Mesenchymal stem cell (in vitro differentiated cells and primary cell): ENCODE data around the gene FOXN3.

Experiments used
- DNase-seq: peaks from one replicate; pipeline ENCODE4 v3.0.0-alpha.2; 2013
- H2AFZ ChIP-seq: one replicate; pipeline ENCODE4 v1.6.1; 2013; ENCODE audit warnings: low read depth, mild to moderate bottlenecking, control low read depth, inconsistent platforms, low read length, moderate library complexity
- H2AK5ac ChIP-seq: 2 replicates; pipeline ENCODE4 v1.6.1; 2013; ENCODE audit warnings: low read length, moderate library complexity, mild to moderate bottlenecking, inconsistent platforms; ENCODE audit not compliant: severe bottlenecking
- H2BK120ac ChIP-seq: one replicate; pipeline ENCODE4 v1.6.1; 2013; ENCODE audit warnings: low read depth, mild to moderate bottlenecking, inconsistent platforms, low read length, moderate library complexity
- H2BK12ac ChIP-seq, 2 experiments: one replicate each; pipeline ENCODE4 v1.6.1; 2013; ENCODE audit warnings: inconsistent platforms in 2 of 2, low read length in 2 of 2, mild to moderate bottlenecking in 2 of 2, moderate library complexity in 2 of 2, control low read depth in 1 of 2
- H2BK15ac ChIP-seq: one replicate; pipeline ENCODE4 v1.6.1; 2013; ENCODE audit warnings: mild to moderate bottlenecking, low read depth, inconsistent platforms; ENCODE audit not compliant: poor library complexity, severe bottlenecking
- H2BK5ac ChIP-seq: 2 replicates; pipeline ENCODE4 v1.6.1; 2013; ENCODE audit warnings: low read depth, mild to moderate bottlenecking, low read length, control low read depth, inconsistent platforms; ENCODE audit not compliant: poor library complexity, severe bottlenecking
- H3K14ac ChIP-seq, 2 experiments: one replicate each; pipeline ENCODE4 v1.6.1; 2013; ENCODE audit warnings: inconsistent platforms in 2 of 2, low read length in 2 of 2, control low read depth in 1 of 2, mild to moderate bottlenecking in 1 of 2, moderate library complexity in 1 of 2
- H3K18ac ChIP-seq, 2 experiments: one replicate each; pipeline ENCODE4 v1.6.1; 2013; ENCODE audit warnings: inconsistent platforms in 2 of 2, low read length in 2 of 2, control low read depth in 1 of 2, low read depth in 1 of 2, mild to moderate bottlenecking in 1 of 2
- H3K23ac ChIP-seq, 2 experiments: one replicate each; pipeline ENCODE4 v1.6.1; 2013; ENCODE audit warnings: inconsistent platforms in 2 of 2, low read length in 2 of 2, mild to moderate bottlenecking in 2 of 2, moderate library complexity in 2 of 2, control low read depth in 1 of 2
- H3K27ac ChIP-seq: 2 replicates; pipeline ENCODE4 v1.5.1; 2013; ENCODE audit warnings: mild to moderate bottlenecking, moderate library complexity, low read length, control low read depth, inconsistent platforms; ENCODE audit not compliant: poor library complexity, severe bottlenecking
- H3K27me3 ChIP-seq, 2 experiments: 2 replicates each; pipeline versions ENCODE4 v1.6.1 to v1.7.0; 2013; ENCODE audit warnings: low read length in 2 of 2, mild to moderate bottlenecking in 2 of 2, moderate library complexity in 2 of 2, control low read depth in 1 of 2, inconsistent platforms in 1 of 2; ENCODE audit not compliant: control insufficient read depth in 1 of 2, insufficient read depth in 1 of 2
- H3K36me3 ChIP-seq, 2 experiments: 2 replicates each; pipeline versions ENCODE4 v1.6.1 to v1.7.0; 2013; ENCODE audit warnings: low read length in 2 of 2, control low read depth in 1 of 2, inconsistent platforms in 1 of 2, low read depth in 1 of 2, mild to moderate bottlenecking in 1 of 2; ENCODE audit not compliant: insufficient read depth in 2 of 2, control insufficient read depth in 1 of 2
- H3K4ac ChIP-seq, 2 experiments: one replicate each; pipeline ENCODE4 v1.6.1; 2013; ENCODE audit warnings: inconsistent platforms in 2 of 2, low read length in 2 of 2, mild to moderate bottlenecking in 2 of 2, moderate library complexity in 2 of 2, control low read depth in 1 of 2, low read depth in 1 of 2
- H3K4me1 ChIP-seq: 2 replicates; pipeline ENCODE4 v1.6.1; 2013; ENCODE audit warnings: low read depth, low read length, control low read depth; ENCODE audit not compliant: control insufficient read depth, insufficient read depth
- H3K4me2 ChIP-seq: 2 replicates; pipeline ENCODE4 v1.6.1; 2013; ENCODE audit warnings: low read length, mild to moderate bottlenecking, inconsistent platforms; ENCODE audit not compliant: poor library complexity, severe bottlenecking
- H3K4me3 ChIP-seq, 2 experiments: 2 replicates each; pipeline versions ENCODE4 v1.5.1 to v1.7.0; 2013; ENCODE audit warnings: low read length in 2 of 2, mild to moderate bottlenecking in 2 of 2, control low read depth in 1 of 2, low read depth in 1 of 2; ENCODE audit not compliant: insufficient read depth in 1 of 2
- H3K79me1 ChIP-seq: replicated peaks from 2 replicates; pipeline ENCODE4 v1.6.1; 2013; ENCODE audit warnings: mild to moderate bottlenecking, control low read depth, low read length, inconsistent platforms; ENCODE audit not compliant: poor library complexity, severe bottlenecking
- H3K9ac ChIP-seq: 2 replicates; pipeline ENCODE4 v1.7.0; 2013; ENCODE audit warnings: mild to moderate bottlenecking, low read length, moderate library complexity
- H3K9me3 ChIP-seq: 2 replicates; pipeline ENCODE4 v1.7.0; 2013; ENCODE audit warnings: mild to moderate bottlenecking, low read length; ENCODE audit not compliant: control insufficient read depth
- H4K8ac ChIP-seq: one replicate; pipeline ENCODE4 v1.6.1; 2013; ENCODE audit warnings: inconsistent platforms, mild to moderate bottlenecking, low read length, moderate library complexity
- H4K91ac ChIP-seq: one replicate; pipeline ENCODE4 v1.6.1; 2013; ENCODE audit warnings: mild to moderate bottlenecking, low read length, inconsistent platforms
- WGBS: methylation state at CpG from one replicate; pipeline ENCODE4 v1.1.7; 2013; ENCODE audit warnings: mixed read lengths; 5-methylcytosine and 5-hydroxymethylcytosine counted together

FOXN3 gene

DNA sequence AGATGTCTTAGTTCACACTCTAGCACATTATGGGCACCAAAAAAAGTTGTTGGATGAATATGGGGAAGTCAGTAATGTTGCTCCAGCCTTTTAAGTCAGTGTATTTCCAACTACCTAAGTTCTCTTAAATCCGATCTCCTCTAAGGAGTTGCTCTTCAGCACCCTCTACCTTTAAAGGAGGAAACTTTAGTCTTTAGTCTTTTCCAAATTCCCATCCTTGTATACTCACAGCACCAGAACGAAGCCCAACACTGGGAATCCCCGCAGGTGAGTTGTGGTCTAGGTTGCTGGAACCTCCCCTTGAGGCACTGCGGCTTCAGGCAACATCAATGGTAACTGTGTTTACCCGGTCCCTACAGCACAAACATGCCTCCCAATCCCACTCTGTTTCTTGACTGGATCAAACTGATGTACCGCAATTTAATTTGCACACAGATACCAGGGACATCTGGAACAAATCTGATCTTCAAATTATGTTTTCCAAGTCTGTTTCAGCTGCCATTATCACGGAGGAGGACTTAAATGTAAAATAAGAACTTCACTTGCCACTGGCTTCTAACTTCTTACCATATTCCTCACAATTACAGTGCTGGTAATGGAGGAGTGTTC lies 179.0 kb downstream of the FOXN3 start:
- WGBS = 82% methylated on average over 7 of the region's 7 CpGs
- Histone ChIP-seq H3K23ac (no peak overlapping the region), H3K36me3 (no peaks in the 10 kb centered on the region), H3K4me1 (peaks cover 4% of the 10 kb centered on the region), H2BK12ac (no peak overlapping the region), H2BK120ac (no peak overlapping the region), H3K4me3 (no peak overlapping the region), H3K9ac (no peak overlapping the region), H3K4me2 (no peak overlapping the region), H2BK15ac (no peak overlapping the region), H4K91ac (peak overlapping the region; percentile 49), H3K18ac (no peak overlapping the region), H2AFZ (no peak overlapping the region), H2AK5ac (no peak overlapping the region), H2BK5ac (no peak overlapping the region), H3K4ac (no peak overlapping the region), H3K14ac (no peak overlapping the region), H3K27ac (no peak overlapping the region), H3K27me3 (no peaks in the 10 kb centered on the region), H3K9me3 (no peaks in the 10 kb centered on the region), H3K79me1 (peaks cover 48% of the 10 kb centered on the region), H4K8ac (no peak overlapping the region)
- DNase-seq = no peak

DNA sequence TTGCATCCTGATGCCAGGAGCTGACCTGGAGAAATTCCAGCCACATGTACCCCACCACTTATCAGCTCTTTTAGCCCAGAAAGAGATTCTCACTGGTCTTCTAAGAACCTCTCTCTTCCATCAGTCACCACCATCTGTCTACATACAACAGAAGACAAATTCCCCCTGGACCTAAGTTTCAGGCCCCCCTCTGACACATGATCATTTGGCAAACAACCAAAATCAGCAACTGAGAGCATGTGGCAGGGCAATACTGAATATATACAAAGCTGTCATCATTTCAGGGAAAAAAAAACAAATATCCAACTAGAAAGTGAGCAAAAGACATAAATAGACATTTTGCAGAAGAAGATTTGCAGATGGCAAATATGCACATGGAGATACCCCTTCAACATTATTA lies 180.2 kb downstream of the FOXN3 start:
- peaks cover 2% of the 10 kb centered on the region for H3K4me1 ChIP-seq
- H3K14ac ChIP-seq = no peak overlapping the region
- no peak overlapping the region for H3K4ac ChIP-seq
- no peak overlapping the region for H2AFZ ChIP-seq
- no peak for DNase-seq
- H2BK15ac ChIP-seq = no peak overlapping the region
- H3K4me2 ChIP-seq = no peak overlapping the region
- H3K79me1 ChIP-seq = peaks cover 49% of the 10 kb centered on the region
- H3K27me3 ChIP-seq = no peaks in the 10 kb centered on the region
- H4K8ac ChIP-seq = no peak overlapping the region
- H4K91ac ChIP-seq = no peak overlapping the region
- no peak overlapping the region for H3K18ac ChIP-seq
- no peak overlapping the region for H3K9ac ChIP-seq
- no peak overlapping the region for H3K27ac ChIP-seq
- no peak overlapping the region for H3K23ac ChIP-seq
- no peak overlapping the region for H2AK5ac ChIP-seq
- H2BK5ac ChIP-seq = no peak overlapping the region
- H3K4me3 ChIP-seq = no peak overlapping the region
- no peaks in the 10 kb centered on the region for H3K36me3 ChIP-seq
- H2BK12ac ChIP-seq = no peak overlapping the region
- H3K9me3 ChIP-seq = no peaks in the 10 kb centered on the region
- H2BK120ac ChIP-seq = no peak overlapping the region

DNA sequence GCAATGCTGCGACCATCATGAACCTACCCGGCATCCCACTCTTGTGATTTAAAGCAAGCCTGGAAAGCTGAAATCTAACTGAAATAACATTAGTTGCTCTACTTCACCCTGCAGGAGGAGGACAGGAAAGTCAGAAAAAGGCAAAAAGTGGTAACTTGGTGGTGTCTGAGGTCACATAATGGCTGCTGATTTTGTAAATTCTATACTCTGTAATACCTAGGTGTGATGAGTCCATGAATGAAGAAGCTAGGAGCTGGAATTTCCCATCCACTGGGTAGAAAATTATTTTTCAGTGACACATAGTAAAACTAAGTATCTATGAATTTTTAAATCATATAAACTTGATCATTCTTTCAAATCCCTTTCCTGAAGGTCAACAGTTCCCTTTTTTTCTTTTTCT lies 183.8 kb downstream of the FOXN3 start:
- Histone ChIP-seq H3K79me1 (peaks cover 44% of the 10 kb centered on the region), H2AFZ (no peak overlapping the region), H2BK15ac (no peak overlapping the region), H3K9ac (no peak overlapping the region), H3K4me3 (no peak overlapping the region), H3K18ac (no peak overlapping the region), H3K4me2 (no peak overlapping the region), H2BK12ac (no peak overlapping the region), H4K91ac (no peak overlapping the region), H3K36me3 (peaks cover 0 to 3% of the 10 kb centered on the region in 2 experiments), H3K9me3 (no peaks in the 10 kb centered on the region), H4K8ac (no peak overlapping the region), H3K27ac (no peak overlapping the region), H2AK5ac (no peak overlapping the region), H3K4me1 (no peaks in the 10 kb centered on the region), H2BK120ac (no peak overlapping the region), H2BK5ac (no peak overlapping the region), H3K27me3 (no peaks in the 10 kb centered on the region), H3K23ac (no peak overlapping the region), H3K14ac (no peak overlapping the region), H3K4ac (no peak overlapping the region)
- no peak for DNase-seq
- 100% methylated on average over 2 of the region's 2 CpGs for whole genome bisulfite sequencing

DNA sequence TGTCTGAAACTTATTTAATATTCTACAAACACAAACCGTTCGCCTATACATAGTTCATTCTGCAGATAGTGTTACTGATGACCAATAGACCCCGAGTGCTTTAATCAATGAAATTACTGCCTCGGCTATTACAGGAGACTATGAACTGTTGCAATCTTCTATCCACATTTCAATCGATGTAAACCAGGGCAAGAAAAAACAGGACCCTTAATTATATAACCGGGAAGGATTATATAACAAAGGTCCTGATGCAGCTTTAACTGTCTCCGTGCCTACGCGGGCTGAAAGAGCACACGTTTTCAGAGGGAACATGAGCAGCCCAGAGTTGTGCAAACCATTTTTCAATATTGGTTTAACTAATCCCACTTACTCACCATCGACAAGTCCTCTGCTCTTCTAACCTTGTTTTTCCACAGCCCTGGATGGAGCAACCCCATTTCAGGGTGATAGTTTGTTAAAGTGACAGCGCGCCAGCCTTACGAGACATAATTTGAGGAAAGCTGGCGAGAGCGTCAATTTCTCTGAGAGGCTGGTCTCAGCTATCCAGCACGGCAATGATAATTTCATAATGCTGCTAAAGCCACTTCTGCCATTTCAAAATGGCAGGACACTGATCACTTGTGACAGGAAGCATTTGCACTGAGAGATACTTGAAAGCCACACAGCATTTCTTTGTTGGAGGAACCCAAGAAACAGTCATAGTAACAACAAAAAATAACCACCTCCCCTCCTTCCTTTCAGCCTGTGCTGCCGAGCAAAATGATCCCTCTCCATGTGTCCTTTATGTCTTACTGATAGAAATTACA lies 184.6 kb downstream of the FOXN3 start:
- no peak overlapping the region for H3K27ac ChIP-seq
- no peak overlapping the region for H2BK12ac ChIP-seq
- H3K14ac ChIP-seq = no peak overlapping the region
- no peak overlapping the region for H3K4me2 ChIP-seq
- H3K18ac ChIP-seq = no peak overlapping the region
- WGBS = 96% methylated on average over 18 of the region's 18 CpGs
- no peaks in the 10 kb centered on the region for H3K27me3 ChIP-seq
- no peak overlapping the region for H2BK15ac ChIP-seq
- H2AFZ ChIP-seq = no peak overlapping the region
- no peak overlapping the region for H4K91ac ChIP-seq
- H4K8ac ChIP-seq = no peak overlapping the region
- H3K23ac ChIP-seq = no peak overlapping the region
- H3K9me3 ChIP-seq = no peaks in the 10 kb centered on the region
- no peak for DNase-seq
- no peak overlapping the region for H3K9ac ChIP-seq
- no peak overlapping the region for H3K4me3 ChIP-seq
- H2BK5ac ChIP-seq = no peak overlapping the region
- H3K79me1 ChIP-seq = peaks cover 46% of the 10 kb centered on the region
- H3K4me1 ChIP-seq = peaks cover 4% of the 10 kb centered on the region
- H3K4ac ChIP-seq = no peak overlapping the region
- H2AK5ac ChIP-seq = no peak overlapping the region
- peaks cover 0 to 7% of the 10 kb centered on the region in 2 experiments for H3K36me3 ChIP-seq
- no peak overlapping the region for H2BK120ac ChIP-seq
